IMR-90 (cell line): ENCODE measurements around the gene TYRP1. TPM values are rescaled to one million over a fixed set of nuclear protein-coding genes. Genes with fewer than 3 reads are reported as not detected.
A peak's percentile ranks its signal among the peaks of the same experiment; 100 is the strongest.

Experiments
- ATAC-seq: fragments of 200-7000 bp; cut with Tn5 transposase; 2 replicates; pipeline ENCODE4 v1.9.1; 2020; ENCODE audit warnings: low read depth, mild to moderate bottlenecking, moderate library complexity
- BruUV-seq: library from RNA; stranded (reverse); fragments of 400-500 nt; replicated peaks from 2 replicates; lab custom pipeline; 2021; lab: Mats Ljungman, UMichigan
- CTCF ChIA-PET: fragments of 300-600 bp; formaldehyde crosslinking; extraction: SDS; loops from one replicate; lab custom pipeline; 2021; ENCODE audit warnings: antibody characterized with exemption; lab: Yijun Ruan, JAX
- POLR2A ChIA-PET: fragments of 300-600 bp; sonication (Branson Sonifier 250); formaldehyde crosslinking; loops from one replicate; lab custom pipeline; 2022; ENCODE audit warnings: antibody characterized with exemption; ENCODE audit not compliant: unreplicated experiment; lab: Charles Lee
- DNase-seq: peaks from one replicate; pipeline ENCODE4 v3.0.0; 2013
- H2AFZ ChIP-seq: replicated peaks from 2 replicates; pipeline ENCODE3; 2013; ENCODE audit warnings: low read length, mild to moderate bottlenecking; ENCODE audit not compliant: poor library complexity
- H2AK5ac ChIP-seq: 2 replicates; pipeline ENCODE4 v1.6.1; 2013; ENCODE audit warnings: low read depth, low read length, inconsistent platforms
- H2AK9ac ChIP-seq: replicated peaks from 2 replicates; pipeline ENCODE3; 2013; ENCODE audit warnings: mild to moderate bottlenecking, low read depth, low read length, moderate library complexity; ENCODE audit not compliant: poor library complexity
- H2BK120ac ChIP-seq: 2 replicates; pipeline ENCODE4 v1.6.1; 2013; ENCODE audit warnings: low read depth, low read length, inconsistent platforms
- H2BK15ac ChIP-seq: 3 replicates; pipeline ENCODE4 v1.6.1; 2013; ENCODE audit warnings: low read depth, low read length, inconsistent platforms
- H2BK20ac ChIP-seq: 2 replicates; pipeline ENCODE4 v1.6.1; 2013; ENCODE audit warnings: low read depth, mild to moderate bottlenecking, inconsistent platforms, low read length, moderate library complexity
- H2BK5ac ChIP-seq: 2 replicates; pipeline ENCODE4 v1.6.1; 2013; ENCODE audit warnings: mild to moderate bottlenecking, low read depth, low read length, inconsistent platforms; ENCODE audit not compliant: poor library complexity, severe bottlenecking
- H3K14ac ChIP-seq: replicated peaks from 2 replicates; pipeline ENCODE4 v1.6.1; 2013; ENCODE audit warnings: low read depth, low read length, inconsistent platforms
- H3K18ac ChIP-seq: 2 replicates; pipeline ENCODE4 v1.6.1; 2013; ENCODE audit warnings: low read depth, low read length, control low read depth
- H3K23ac ChIP-seq: 2 replicates; pipeline ENCODE4 v1.6.1; 2013; ENCODE audit warnings: low read depth, low read length, inconsistent platforms
- H3K27ac ChIP-seq: 2 replicates; pipeline ENCODE4 v1.5.1; 2013; ENCODE audit warnings: mild to moderate bottlenecking, control low read depth, low read length; ENCODE audit not compliant: insufficient read depth
- H3K27me3 ChIP-seq: 2 replicates; pipeline ENCODE4 v1.6.1; 2013; ENCODE audit warnings: low read length; ENCODE audit not compliant: control insufficient read depth, insufficient read depth
- H3K36me3 ChIP-seq: 2 replicates; pipeline ENCODE4 v1.6.1; 2013; ENCODE audit warnings: low read length, mixed read lengths; ENCODE audit not compliant: control insufficient read depth, insufficient read depth
- H3K4ac ChIP-seq: 2 replicates; pipeline ENCODE4 v1.6.1; 2013; ENCODE audit warnings: low read depth, low read length, inconsistent platforms
- H3K4me1 ChIP-seq: 2 replicates; pipeline ENCODE4 v1.6.1; 2013; ENCODE audit warnings: low read length, mixed read lengths; ENCODE audit not compliant: control insufficient read depth, insufficient read depth
- H3K4me2 ChIP-seq: 2 replicates; pipeline ENCODE4 v1.6.1; 2013; ENCODE audit warnings: low read depth, mild to moderate bottlenecking, control low read depth, low read length, moderate library complexity
- H3K4me3 ChIP-seq: 2 replicates; pipeline ENCODE4 v1.5.1; 2013; ENCODE audit warnings: low read depth, mild to moderate bottlenecking, control low read depth, low read length, moderate library complexity; ENCODE audit not compliant: insufficient read depth
- H3K56ac ChIP-seq: 2 replicates; pipeline ENCODE4 v1.6.1; 2013; ENCODE audit warnings: low read length, inconsistent platforms; ENCODE audit not compliant: insufficient read depth; ENCODE audit errors: extremely low read depth
- H3K79me1 ChIP-seq, 2 experiments: 2 replicates each; pipeline ENCODE4 v1.6.1; 2013; ENCODE audit warnings: low read length in 2 of 2, inconsistent platforms in 1 of 2, low read depth in 1 of 2
- H3K9ac ChIP-seq: 2 replicates; pipeline ENCODE4 v1.6.1; 2013; ENCODE audit warnings: low read depth, low read length, control low read depth
- H3K9me1 ChIP-seq: 2 replicates; pipeline ENCODE4 v1.6.1; 2013; ENCODE audit warnings: low read length, inconsistent platforms; ENCODE audit not compliant: insufficient read depth
- H3K9me3 ChIP-seq: 2 replicates; pipeline ENCODE4 v1.6.1; 2013; ENCODE audit warnings: low read length; ENCODE audit not compliant: control insufficient read depth, insufficient read depth
- H4K20me1 ChIP-seq: 2 replicates; pipeline ENCODE4 v1.6.1; 2013; ENCODE audit warnings: low read length, inconsistent platforms; ENCODE audit not compliant: insufficient read depth
- H4K5ac ChIP-seq: 2 replicates; pipeline ENCODE4 v1.6.1; 2013; ENCODE audit warnings: mild to moderate bottlenecking, low read depth, low read length, control low read depth
- H4K8ac ChIP-seq, 2 experiments: 2 replicates each; pipeline ENCODE4 v1.6.1; 2013; ENCODE audit warnings: low read depth in 2 of 2, low read length in 2 of 2, control low read depth in 1 of 2, inconsistent platforms in 1 of 2
- H4K91ac ChIP-seq: 2 replicates; pipeline ENCODE4 v1.6.1; 2013; ENCODE audit warnings: low read depth, low read length, inconsistent platforms; ENCODE audit not compliant: insufficient read depth
- FOS ChIP-seq: fragments of 150-350 bp; IDR thresholded peaks from 2 replicates; pipeline ENCODE4 v1.6.1; 2016; ENCODE audit warnings: low read depth, low read length
- MAZ ChIP-seq: IDR thresholded peaks from 2 replicates; pipeline ENCODE4 v1.6.1; 2012; ENCODE audit warnings: low read depth, mild to moderate bottlenecking, low read length, improper control_type of control experiment, moderate library complexity, borderline replicate concordance
- MXI1 ChIP-seq: IDR thresholded peaks from 2 replicates; pipeline ENCODE4 v1.6.1; 2012; ENCODE audit warnings: low read depth, mild to moderate bottlenecking, low read length, moderate library complexity, borderline replicate concordance
- NFE2L2 ChIP-seq: fragments of 150-350 bp; IDR thresholded peaks from 2 replicates; pipeline ENCODE4 v1.6.1; 2016; ENCODE audit warnings: low read depth, mild to moderate bottlenecking, low read length
- WGBS, 2 experiments: methylation state at CpG; one replicate each; pipeline versions ENCODE4 v1.1.5 to v1.1.7; 2013; ENCODE audit warnings: missing lambda C conversion rate in 2 of 2; ENCODE audit not compliant: insufficient read length in 1 of 2; ENCODE audit errors: extremely low coverage in 2 of 2; 5-methylcytosine and 5-hydroxymethylcytosine counted together
- dilution Hi-C: fragments of 300-500 bp; cut with HindIII; formaldehyde crosslinking; loops from one replicate; pipeline ENCODE4 v1.14.3; 2018; ENCODE audit warnings: low sequenced_read_pairs; ENCODE audit not compliant: unreplicated experiment
- in situ Hi-C: fragments of 300-500 bp; cut with MboI; formaldehyde crosslinking; loops from 3 replicates; pipeline ENCODE4 v1.14.3; 2019; ENCODE audit warnings: low sequenced_read_pairs, inconsistent platforms, mixed read lengths
- intact Hi-C: fragments of 100-400 bp; cut with micrococcal nuclease; formaldehyde crosslinking; loops from 2 replicates; pipeline ENCODE4 v1.10.0; 2022
- polyA plus RNA-seq, 3 experiments: library from polyadenylated mRNA; depleted of rRNA; stranded (reverse); fragments of >200 nt; gene quantifications; 2 replicates each; pipeline ENCODE4 v1.2.3, GENCODE V29; 2012; ENCODE audit warnings: low replicate concordance in 1 of 3
- total RNA-seq: library from RNA; depleted of rRNA; stranded (reverse); fragments of >200 nt; gene quantifications from 2 replicates; pipeline ENCODE4 v1.2.3, GENCODE V29; 2012
- TF ChIP-seq, protein P1 (sequence below): conservative IDR thresholded peaks from 2 replicates; pipeline ENCODE4 v1.5.1; 2012; ENCODE audit warnings: mild to moderate bottlenecking, low read depth, low read length, improper control_type of control experiment
- TF ChIP-seq, protein P2 (sequence below): fragments of 150-350 bp; IDR thresholded peaks from 2 replicates; pipeline ENCODE4 v1.6.1; 2016; ENCODE audit warnings: low read depth, mild to moderate bottlenecking, low read length, moderate library complexity, borderline replicate concordance

Gene TYRP1
- total and polyA plus RNA-seq, 2 of the 4 experiments (the other 2 are of a cell fraction) = 0.60 to 0.90 TPM

DNA sequence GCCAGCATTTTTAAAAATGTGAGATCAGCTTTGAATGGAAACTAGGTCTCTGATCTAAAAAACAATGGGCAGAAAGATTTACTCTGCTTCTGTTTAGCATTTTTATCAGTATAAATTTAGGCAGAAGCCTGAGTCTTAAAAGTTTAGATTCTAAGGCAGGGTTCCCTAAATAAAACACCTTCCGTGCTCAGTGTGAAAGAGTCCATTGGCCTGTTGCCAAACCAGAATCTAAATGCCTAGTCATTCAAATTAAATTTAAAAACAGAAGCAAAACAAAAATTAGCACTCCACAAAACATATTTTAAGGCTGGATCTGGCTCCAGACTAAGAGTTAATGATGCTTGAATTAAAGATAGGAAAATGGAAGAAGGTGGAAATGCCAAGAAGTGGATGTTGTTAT is 4.5 kb downstream of the TYRP1 start:
- intact Hi-C loops = no loop called here
- H3K36me3 ChIP-seq = no peaks in the 10 kb centered on the region
- H3K4me1 ChIP-seq = peaks cover 3% of the 10 kb centered on the region
- no peaks in the 10 kb centered on the region for H3K27me3 ChIP-seq
- H2BK20ac ChIP-seq = 0 out of 2 replicates have a peak overlapping the region, but pooled peaks have one; percentile 20
- H3K4ac ChIP-seq = no peak overlapping the region
- no peak overlapping the region for H3K27ac ChIP-seq
- ChIA-PET POLR2A (no interaction called here), CTCF (no interaction called here)
- H3K79me1 ChIP-seq = no peaks in the 10 kb centered on the region
- in situ Hi-C loops = no loop called here
- no peak overlapping the region for H2AK9ac ChIP-seq
- no peak overlapping the region for H3K4me3 ChIP-seq
- H2AK5ac ChIP-seq = no peak overlapping the region
- peak overlapping the region; percentile 44; the same call in 1 of the 2 replicates for H3K18ac ChIP-seq
- no peak overlapping the region for H3K23ac ChIP-seq
- no peak overlapping the region for H4K5ac ChIP-seq
- ATAC-seq = no peak
- H2BK5ac ChIP-seq = peak overlapping the region; percentile 44
- H3K9me3 ChIP-seq = no peaks in the 10 kb centered on the region
- H3K9ac ChIP-seq = no peak overlapping the region
- TF ChIP-seq, protein P1, sequence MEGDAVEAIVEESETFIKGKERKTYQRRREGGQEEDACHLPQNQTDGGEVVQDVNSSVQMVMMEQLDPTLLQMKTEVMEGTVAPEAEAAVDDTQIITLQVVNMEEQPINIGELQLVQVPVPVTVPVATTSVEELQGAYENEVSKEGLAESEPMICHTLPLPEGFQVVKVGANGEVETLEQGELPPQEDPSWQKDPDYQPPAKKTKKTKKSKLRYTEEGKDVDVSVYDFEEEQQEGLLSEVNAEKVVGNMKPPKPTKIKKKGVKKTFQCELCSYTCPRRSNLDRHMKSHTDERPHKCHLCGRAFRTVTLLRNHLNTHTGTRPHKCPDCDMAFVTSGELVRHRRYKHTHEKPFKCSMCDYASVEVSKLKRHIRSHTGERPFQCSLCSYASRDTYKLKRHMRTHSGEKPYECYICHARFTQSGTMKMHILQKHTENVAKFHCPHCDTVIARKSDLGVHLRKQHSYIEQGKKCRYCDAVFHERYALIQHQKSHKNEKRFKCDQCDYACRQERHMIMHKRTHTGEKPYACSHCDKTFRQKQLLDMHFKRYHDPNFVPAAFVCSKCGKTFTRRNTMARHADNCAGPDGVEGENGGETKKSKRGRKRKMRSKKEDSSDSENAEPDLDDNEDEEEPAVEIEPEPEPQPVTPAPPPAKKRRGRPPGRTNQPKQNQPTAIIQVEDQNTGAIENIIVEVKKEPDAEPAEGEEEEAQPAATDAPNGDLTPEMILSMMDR = no peak
- no peak for TF ChIP-seq MXI1
- no peak for TF ChIP-seq MAZ
- peak; percentile 43; the same call in 1 of the 2 replicates for TF ChIP-seq NFE2L2
- TF ChIP-seq FOS = no peak
- TF ChIP-seq, protein P2, sequence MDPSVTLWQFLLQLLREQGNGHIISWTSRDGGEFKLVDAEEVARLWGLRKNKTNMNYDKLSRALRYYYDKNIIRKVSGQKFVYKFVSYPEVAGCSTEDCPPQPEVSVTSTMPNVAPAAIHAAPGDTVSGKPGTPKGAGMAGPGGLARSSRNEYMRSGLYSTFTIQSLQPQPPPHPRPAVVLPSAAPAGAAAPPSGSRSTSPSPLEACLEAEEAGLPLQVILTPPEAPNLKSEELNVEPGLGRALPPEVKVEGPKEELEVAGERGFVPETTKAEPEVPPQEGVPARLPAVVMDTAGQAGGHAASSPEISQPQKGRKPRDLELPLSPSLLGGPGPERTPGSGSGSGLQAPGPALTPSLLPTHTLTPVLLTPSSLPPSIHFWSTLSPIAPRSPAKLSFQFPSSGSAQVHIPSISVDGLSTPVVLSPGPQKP = no peak
- no peak overlapping the region for H3K56ac ChIP-seq
- H4K91ac ChIP-seq = no peak overlapping the region
- dilution Hi-C loops = no loop called here
- H4K20me1 ChIP-seq = no peaks in the 10 kb centered on the region
- H2BK120ac ChIP-seq = 0 out of 2 replicates have a peak overlapping the region, but pooled peaks have one; percentile 8
- H2BK15ac ChIP-seq = no peak overlapping the region
- no peak overlapping the region for H4K8ac ChIP-seq
- H3K9me1 ChIP-seq = no peaks in the 10 kb centered on the region; the same call in 1 of the 2 replicates
- no CpG with 5 or more reads among the region's 1 CpG for WGBS, 2 experiments
- no peak for DNase-seq
- H3K14ac ChIP-seq = no peak overlapping the region
- H2AFZ ChIP-seq = no peak overlapping the region
- H3K4me2 ChIP-seq = peak overlapping the region; percentile 36
- BruUV-seq = no TSS peak
